WTC11 (cell line): ENCODE data around the gene ADGRV1. TPM values are rescaled to one million over a fixed set of nuclear protein-coding genes. Genes with fewer than 3 reads are reported as not detected.

Source experiments
- ATAC-seq: fragments of 200-7000 bp; cut with Tn5 transposase; 2 replicates; pipeline ENCODE4 v1.10.0; 2021; ENCODE audit warnings: mild to moderate bottlenecking, moderate library complexity
- CTCF ChIA-PET: fragments of 300-600 bp; sonication (Branson Sonifier 250); formaldehyde crosslinking; loops from one replicate; lab custom pipeline; 2021; ENCODE audit warnings: antibody characterized with exemption; lab: Charles Lee
- POLR2A ChIA-PET: fragments of 350-600 bp; sonication (Branson Sonifier 250); formaldehyde crosslinking; loops from one replicate; lab custom pipeline; 2021; ENCODE audit warnings: antibody characterized with exemption; lab: Charles Lee
- DNase-seq: peaks from one replicate; pipeline ENCODE4 v3.0.0; 2021; ENCODE audit warnings: low spot score
- H3K27ac Mint-ChIP-seq: 2 replicates; pipeline ENCODE4 v1.8.0; 2021; ENCODE audit warnings: mixed read lengths
- H3K27me3 Mint-ChIP-seq: 2 replicates; pipeline ENCODE4 v1.8.0; 2021; ENCODE audit warnings: low read depth, mild to moderate bottlenecking, moderate library complexity, mixed read lengths
- H3K36me3 Mint-ChIP-seq: 2 replicates; pipeline ENCODE4 v1.8.0; 2021; ENCODE audit warnings: mixed read lengths
- H3K4me1 Mint-ChIP-seq: 2 replicates; pipeline ENCODE4 v1.8.0; 2022; ENCODE audit warnings: mixed read lengths
- H3K4me3 Mint-ChIP-seq: 2 replicates; pipeline ENCODE4 v1.8.0; 2021; ENCODE audit warnings: mild to moderate bottlenecking, moderate library complexity, mixed read lengths
- H3K9me3 Mint-ChIP-seq: 2 replicates; pipeline ENCODE4 v1.8.0; 2021; ENCODE audit warnings: mixed read lengths
- ARID4B ChIP-seq: sonication (generic); formaldehyde crosslinking; IDR thresholded peaks from 2 replicates; pipeline ENCODE4 v1.8.0; 2023; ENCODE audit warnings: missing genetic modification reagents, mild to moderate bottlenecking, borderline replicate concordance
- EMX1 ChIP-seq: fragments of 250-450 bp; sonication (Bioruptor Pico); IDR thresholded peaks from 2 replicates; pipeline ENCODE4 v1.8.0; 2021; ENCODE audit warnings: mild to moderate bottlenecking
- ERG ChIP-seq: fragments of 250-450 bp; sonication (Bioruptor Pico); IDR thresholded peaks from 2 replicates; pipeline ENCODE4 v1.8.0; 2021; ENCODE audit warnings: mild to moderate bottlenecking
- MLX ChIP-seq: sonication (generic); formaldehyde crosslinking; IDR thresholded peaks from 2 replicates; pipeline ENCODE4 v1.8.1; 2023; ENCODE audit warnings: mild to moderate bottlenecking, missing genetic modification reagents, moderate library complexity
- STAT6 ChIP-seq: sonication (generic); formaldehyde crosslinking; conservative IDR thresholded peaks from 2 replicates; pipeline ENCODE4 v1.8.1; 2023; ENCODE audit warnings: mild to moderate bottlenecking, low read depth, missing genetic modification reagents, moderate library complexity
- TCF7 ChIP-seq: sonication (generic); formaldehyde crosslinking; IDR thresholded peaks from 2 replicates; pipeline ENCODE4 v1.8.0; 2022; ENCODE audit warnings: mild to moderate bottlenecking, low read depth, missing genetic modification reagents, moderate library complexity
- ZNF219 ChIP-seq: sonication (generic); formaldehyde crosslinking; IDR thresholded peaks from 2 replicates; pipeline ENCODE4 v1.8.0; 2023; ENCODE audit warnings: missing genetic modification reagents, mild to moderate bottlenecking, borderline replicate concordance
- ZNF263 ChIP-seq: sonication (generic); formaldehyde crosslinking; IDR thresholded peaks from 2 replicates; pipeline ENCODE4 v1.8.1; 2022; ENCODE audit warnings: low read depth, mild to moderate bottlenecking, moderate library complexity, missing genetic modification reagents
- ZNF281 ChIP-seq: sonication (generic); formaldehyde crosslinking; IDR thresholded peaks from 2 replicates; pipeline ENCODE4 v1.8.0; 2023; ENCODE audit warnings: mild to moderate bottlenecking, missing genetic modification reagents
- ZSCAN18 ChIP-seq: fragments of 250-450 bp; sonication (Bioruptor Pico); IDR thresholded peaks from 2 replicates; pipeline ENCODE4 v2.1.2; 2022; ENCODE audit warnings: mild to moderate bottlenecking, moderate library complexity
- total RNA-seq: library from RNA; stranded (reverse); gene quantifications from 3 replicates; pipeline ENCODE4 v1.2.3, GENCODE V29; 2021

The ADGRV1 gene
- total RNA-seq, 1 experiment from 2014 or later: 74.5 TPM

- TF ChIP-seq EMX1 (CRISPR knock-in tag) (no peak), TCF7 (CRISPR knock-in tag) (no peak), ARID4B (CRISPR knock-in tag) (no peak), ZSCAN18 (CRISPR knock-in tag) (no peak)
Observed at GRCh38 chr5:90899014-90899604, 340.5 kb downstream of the ADGRV1 start (continued).

- no peak for ATAC-seq
- no peaks in the 10 kb centered on the region for H3K27me3 Mint-ChIP-seq
- CTCF ChIA-PET: no interaction called here
- TF ChIP-seq TCF7 (CRISPR knock-in tag) (no peak), ZNF281 (CRISPR knock-in tag) (no peak), MLX (CRISPR knock-in tag) (no peak), STAT6 (CRISPR knock-in tag) (no peak)
- DNase-seq: no peak
- no peak overlapping the region for H3K4me3 Mint-ChIP-seq
- H3K4me1 Mint-ChIP-seq: peaks cover 11% of the 10 kb centered on the region
- H3K9me3 Mint-ChIP-seq: no peaks in the 10 kb centered on the region
- H3K36me3 Mint-ChIP-seq: no peaks in the 10 kb centered on the region
- POLR2A ChIA-PET: no interaction called here
- no peak overlapping the region for H3K27ac Mint-ChIP-seq
Observed at GRCh38 chr5:90901261-90901660, 342.7 kb downstream of the ADGRV1 start.

- CTCF ChIA-PET: no interaction called here
- H3K27ac Mint-ChIP-seq: no peak overlapping the region
- DNase-seq: no peak
- POLR2A ChIA-PET: no interaction called here
- H3K27me3 Mint-ChIP-seq: no peaks in the 10 kb centered on the region
- ATAC-seq: no peak
- no peak overlapping the region for H3K4me3 Mint-ChIP-seq
- H3K9me3 Mint-ChIP-seq: no peaks in the 10 kb centered on the region
- no peaks in the 10 kb centered on the region for H3K36me3 Mint-ChIP-seq
- TF ChIP-seq ZNF263 (CRISPR knock-in tag): no peak
- TF ChIP-seq ZNF219: no peak
- no peak for TF ChIP-seq ERG
- H3K4me1 Mint-ChIP-seq: peaks cover 5% of the 10 kb centered on the region; the same call in 1 of the 2 replicates
Observed at GRCh38 chr5:90902170-90902569, 343.6 kb downstream of the ADGRV1 start.
